Measurements from ENCODE around the gene TRIM41. TPM values are rescaled to one million over a fixed set of nuclear protein-coding genes. Genes with fewer than 3 reads are reported as not detected.

TRIM41 gene
- total and polyA plus RNA-seq, 2 of the 13 experiments (the other 11 are each of a cell fraction or from before 2014, with no cell fraction given): 10.2 to 16.7 TPM

GRCh38 chr5:181246276-181247049 is 23.4 kb downstream of the TRIM41 start (continued):
- TF ChIP-seq CSRNP2 (CRISPR knock-in tag; conservative IDR thresholded peaks at IDR 0.05; ENCODE audit: low read depth) (no peak), PCBP1 (IDR thresholded peaks at IDR 0.05; ENCODE audit: borderline replicate concordance, low read depth, low read length) (0 out of 2 replicates have a peak, but pooled peaks have one; percentile 67), SMAD9 (CRISPR knock-in tag; IDR thresholded peaks at IDR 0.05) (no peak), MEF2D (CRISPR knock-in tag; IDR thresholded peaks at IDR 0.05) (no peak), ZNF484 (CRISPR knock-in tag; IDR thresholded peaks at IDR 0.05; ENCODE audit: borderline replicate concordance, low read depth) (no peak), ZBTB38 (CRISPR knock-in tag; IDR thresholded peaks at IDR 0.05) (no peak), AFF4 (CRISPR knock-in tag; IDR thresholded peaks at IDR 0.05) (no peak; the same call in 1 of the 2 replicates), SRF (IDR thresholded peaks at IDR 0.05; ENCODE audit: low read depth, low read length) (no peak), NFE2 (CRISPR knock-in tag; IDR thresholded peaks at IDR 0.05) (no peak), CHD2 (IDR thresholded peaks at IDR 0.05; ENCODE audit: low read depth, low read length) (peak; percentile 95), ZNF280D (CRISPR knock-in tag; IDR thresholded peaks at IDR 0.05) (no peak), BCL3 (CRISPR knock-in tag; IDR thresholded peaks at IDR 0.05) (0 out of 2 replicates have a peak, but pooled peaks have one; percentile 25), KDM3A (CRISPR knock-in tag; IDR thresholded peaks at IDR 0.05; ENCODE audit: low read depth) (no peak), ZBED4 (CRISPR knock-in tag; IDR thresholded peaks at IDR 0.05; ENCODE audit: borderline replicate concordance) (peak; percentile 54; the same call in 1 of the 2 replicates)
